HCT116 (cell line): ENCODE data around the gene PAX8. TPM values are rescaled to one million over a fixed set of nuclear protein-coding genes. Genes with fewer than 3 reads are reported as not detected.

Experiments used
- ATAC-seq: fragments of 200-7000 bp; cut with Tn5 transposase; 2 replicates; pipeline ENCODE4 v1.9.1; 2020; ENCODE audit warnings: mild to moderate bottlenecking, moderate library complexity
- BruUV-seq: library from RNA; stranded (reverse); fragments of 400-500 nt; replicated peaks from 2 replicates; lab custom pipeline; 2021; lab: Mats Ljungman, UMichigan
- CTCF ChIA-PET: fragments of 300-600 bp; sonication (Branson Sonifier 250); formaldehyde crosslinking; loops from one replicate; lab custom pipeline; 2021; ENCODE audit warnings: antibody characterized with exemption; lab: Charles Lee
- POLR2A ChIA-PET: fragments of 300-600, 350-600 bp; sonication (Branson Sonifier 250); formaldehyde crosslinking; loops from one replicate; lab custom pipeline; 2021; ENCODE audit warnings: antibody characterized with exemption; lab: Charles Lee
- RAD21 ChIA-PET, 2 experiments: fragments of 300-600 bp; sonication (Branson Sonifier 250); formaldehyde crosslinking; loops; one replicate each; lab custom pipeline; 2023; ENCODE audit warnings: low total read pairs in 2 of 2; ENCODE audit not compliant: uncharacterized antibody in 2 of 2, unreplicated experiment in 2 of 2, low non-redundant PET in 1 of 2; lab: Charles Lee
- DNase-seq: peaks from one replicate; pipeline ENCODE4 v3.0.0-alpha.2; 2010; ENCODE audit warnings: low read depth, low spot score
- H2AFZ ChIP-seq: fragments of 200-600 bp; shearing (Covaris generic), sonication (generic); 2 replicates; pipeline ENCODE4 v1.6.1; 2017; ENCODE audit warnings: low read depth, mixed run types, mixed read lengths, antibody characterized with exemption, low read length; ENCODE audit not compliant: poor library complexity, severe bottlenecking
- H3K27ac ChIP-seq: 2 replicates; pipeline ENCODE4 v1.5.1; 2012; ENCODE audit warnings: low read depth, low read length
- H3K27me3 ChIP-seq: fragments of 200-600 bp; sonication (generic); 2 replicates; pipeline ENCODE4 v1.6.1; 2016; ENCODE audit warnings: mixed run types, low read length, mixed read lengths; ENCODE audit not compliant: insufficient read depth
- H3K36me3 ChIP-seq, 2 experiments: fragments of 200-500 bp in 1 of 2; fragments of 200-600 bp in 1 of 2; sonication (Bioruptor generic) in 1 of 2; sonication (generic) in 1 of 2; 2 replicates each; pipeline versions ENCODE4 v1.5.1 to v1.6.1; 2014 to 2016; ENCODE audit warnings: low read length in 2 of 2, inconsistent platforms in 1 of 2, mixed read lengths in 1 of 2, mixed run types in 1 of 2; ENCODE audit not compliant: insufficient read depth in 2 of 2, control insufficient read depth in 1 of 2
- H3K4me1 ChIP-seq, 2 experiments: fragments of 200-600 bp in 1 of 2; sonication (generic) in 1 of 2; 2 replicates each; pipeline versions ENCODE4 v1.5.1 to v1.6.1; 2012 to 2017; ENCODE audit warnings: low read length in 2 of 2, inconsistent platforms in 1 of 2, mild to moderate bottlenecking in 1 of 2, mixed read lengths in 1 of 2, mixed run types in 1 of 2, moderate library complexity in 1 of 2; ENCODE audit not compliant: insufficient read depth in 2 of 2, control insufficient read depth in 1 of 2
- H3K4me2 ChIP-seq: fragments of 200-600 bp; sonication (generic); 2 replicates; pipeline ENCODE4 v1.6.1; 2017; ENCODE audit warnings: mixed run types, low read length, mixed read lengths
- H3K4me3 ChIP-seq, 2 experiments: fragments of 200-600 bp in 1 of 2; sonication (generic) in 1 of 2; replicated peaks in 1 of 2; 2 replicates each; pipeline ENCODE4 v1.5.1; 2011 to 2016; ENCODE audit warnings: low read length in 2 of 2, control low read depth in 1 of 2, low read depth in 1 of 2, mild to moderate bottlenecking in 1 of 2, mixed read lengths in 1 of 2, mixed run types in 1 of 2
- H3K79me2 ChIP-seq: fragments of 200-600 bp; sonication (generic); 2 replicates; pipeline ENCODE4 v1.6.1; 2017; ENCODE audit warnings: mild to moderate bottlenecking, mixed run types, low read length, moderate library complexity, mixed read lengths; ENCODE audit not compliant: insufficient read depth
- H3K9ac ChIP-seq: fragments of 200-600 bp; sonication (generic); 2 replicates; pipeline ENCODE4 v1.6.1; 2016; ENCODE audit warnings: low read length, mixed read lengths
- H3K9me2 ChIP-seq: fragments of 200-600 bp; sonication (generic), shearing (Covaris generic); 2 replicates; pipeline ENCODE4 v1.6.1; 2017; ENCODE audit warnings: mixed run types, mild to moderate bottlenecking, moderate library complexity; ENCODE audit not compliant: insufficient read depth
- H3K9me3 ChIP-seq, 2 experiments: fragments of 200-500 bp in 1 of 2; fragments of 200-600 bp in 1 of 2; sonication (Bioruptor generic) in 1 of 2; sonication (generic) in 1 of 2; 2 replicates each; pipeline ENCODE4 v1.6.1; 2014 to 2017; ENCODE audit warnings: low read length in 2 of 2, mixed read lengths in 2 of 2, inconsistent platforms in 1 of 2, low read depth in 1 of 2, mild to moderate bottlenecking in 1 of 2, mixed run types in 1 of 2, moderate library complexity in 1 of 2; ENCODE audit not compliant: control insufficient read depth in 1 of 2, insufficient read depth in 1 of 2
- H4K20me1 ChIP-seq: fragments of 200-600 bp; sonication (generic), shearing (Covaris generic); 2 replicates; pipeline ENCODE4 v1.6.1; 2017; ENCODE audit warnings: mixed run types, mild to moderate bottlenecking, moderate library complexity; ENCODE audit not compliant: insufficient read depth
- CBX3 ChIP-seq: IDR thresholded peaks from 2 replicates; pipeline ENCODE4 v1.6.1; 2012; ENCODE audit warnings: low read depth
- ELF1 ChIP-seq: IDR thresholded peaks from 2 replicates; pipeline ENCODE4 v1.6.1; 2012; ENCODE audit warnings: low read depth, borderline replicate concordance
- EZH2phosphoT487 ChIP-seq: fragments of 200-600 bp; IDR thresholded peaks from 2 replicates; pipeline ENCODE4 v1.6.1; 2018; ENCODE audit warnings: antibody characterized with exemption, borderline replicate concordance
- FOSL1 ChIP-seq: IDR thresholded peaks from 2 replicates; pipeline ENCODE4 v1.6.1; 2012; ENCODE audit warnings: low read depth
- POLR2A ChIP-seq: IDR thresholded peaks from 2 replicates; pipeline ENCODE4 v1.7.0; 2011; ENCODE audit warnings: borderline replicate concordance; ENCODE audit not compliant: insufficient read depth, insufficient read length; ENCODE audit errors: extremely low read depth
- POLR2AphosphoS5 ChIP-seq: IDR thresholded peaks from 2 replicates; pipeline ENCODE4 v1.6.1; 2011; ENCODE audit warnings: mild to moderate bottlenecking, low read depth, low read length, moderate library complexity
- RAD21 ChIP-seq: IDR thresholded peaks from 2 replicates; pipeline ENCODE4 v1.6.1; 2012; ENCODE audit warnings: low read depth, mild to moderate bottlenecking
- SIN3A ChIP-seq: IDR thresholded peaks from 2 replicates; pipeline ENCODE4 v1.6.1; 2012; ENCODE audit warnings: low read depth
- SP1 ChIP-seq: IDR thresholded peaks from 2 replicates; pipeline ENCODE4 v1.6.1; 2012; ENCODE audit warnings: low read depth
- SRF ChIP-seq: IDR thresholded peaks from 2 replicates; pipeline ENCODE4 v1.6.1; 2012; ENCODE audit warnings: low read depth
- ZFX ChIP-seq: fragments of 450-650 bp; IDR thresholded peaks from 2 replicates; pipeline ENCODE4 v1.6.1; 2017
- intact Hi-C: fragments of 100-400 bp; cut with micrococcal nuclease; formaldehyde crosslinking; loops from 2 replicates; pipeline ENCODE4 v1.10.0; 2022
- total RNA-seq: library from RNA; stranded (reverse); gene quantifications from one replicate; pipeline ENCODE4 v1.2.1, GENCODE V29; 2021; ENCODE audit not compliant: unreplicated experiment
- TF ChIP-seq, protein P1 (sequence below): IDR thresholded peaks from 2 replicates; pipeline ENCODE4 v1.6.1; 2012
- TF ChIP-seq, protein P2 (sequence below): IDR thresholded peaks from 2 replicates; pipeline ENCODE4 v1.6.1; 2011; ENCODE audit warnings: mild to moderate bottlenecking, low read length, moderate library complexity; ENCODE audit not compliant: insufficient replicate concordance; ENCODE audit errors: extremely low read depth

The PAX8 gene
- total RNA-seq, 1 experiment from 2014 or later: 4.4 TPM

DNA sequence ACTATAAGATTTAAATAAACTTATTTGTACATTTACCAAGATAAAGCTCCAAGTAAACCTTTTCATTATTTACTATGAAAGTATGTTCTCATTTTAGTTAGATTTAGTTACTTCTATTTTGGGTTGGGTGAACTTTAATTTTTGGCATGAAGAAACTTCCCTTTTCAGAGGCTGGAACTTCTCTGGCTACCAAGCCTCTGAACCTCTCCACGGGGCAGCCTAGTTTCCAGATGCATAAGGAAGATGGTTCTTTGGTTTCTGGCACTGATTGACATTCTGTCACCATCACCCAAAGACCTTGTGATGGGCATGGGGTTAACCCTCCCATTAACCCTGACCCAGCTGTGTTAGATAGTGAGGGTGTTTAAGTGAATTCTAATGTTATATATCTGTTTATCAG, 87.8 kb downstream of the PAX8 start:
- no peaks in the 10 kb centered on the region for H3K27me3 ChIP-seq
- no peak overlapping the region for H3K27ac ChIP-seq
- ATAC-seq: no peak
- no peak for DNase-seq
- ChIA-PET POLR2A (no interaction called here), CTCF (interaction anchor here (1.3 kb wide), 1 partner anchor 54 kb away, joined by 4 read pairs; no protein-coding TSS in a partner anchor), RAD21 (no interaction called here)
- H3K36me3 ChIP-seq: no peaks in the 10 kb centered on the region
- no TSS peak for BruUV-seq
- H3K4me1 ChIP-seq: no peaks in the 10 kb centered on the region
- H3K4me3 ChIP-seq: no peak overlapping the region
- no peaks in the 10 kb centered on the region for H3K9me3 ChIP-seq
- H2AFZ ChIP-seq: no peak overlapping the region
- no peak overlapping the region for H3K9ac ChIP-seq
- H4K20me1 ChIP-seq: no peaks in the 10 kb centered on the region
- no peaks in the 10 kb centered on the region for H3K79me2 ChIP-seq
- no peak overlapping the region for H3K4me2 ChIP-seq
- TF ChIP-seq, protein P1, sequence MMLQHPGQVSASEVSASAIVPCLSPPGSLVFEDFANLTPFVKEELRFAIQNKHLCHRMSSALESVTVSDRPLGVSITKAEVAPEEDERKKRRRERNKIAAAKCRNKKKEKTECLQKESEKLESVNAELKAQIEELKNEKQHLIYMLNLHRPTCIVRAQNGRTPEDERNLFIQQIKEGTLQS: no peak
- TF ChIP-seq FOSL1: no peak
- TF ChIP-seq SP1: no peak
- TF ChIP-seq POLR2AphosphoS5: no peak
- TF ChIP-seq ZFX: no peak
- TF ChIP-seq CBX3: no peak
- TF ChIP-seq, protein P2, sequence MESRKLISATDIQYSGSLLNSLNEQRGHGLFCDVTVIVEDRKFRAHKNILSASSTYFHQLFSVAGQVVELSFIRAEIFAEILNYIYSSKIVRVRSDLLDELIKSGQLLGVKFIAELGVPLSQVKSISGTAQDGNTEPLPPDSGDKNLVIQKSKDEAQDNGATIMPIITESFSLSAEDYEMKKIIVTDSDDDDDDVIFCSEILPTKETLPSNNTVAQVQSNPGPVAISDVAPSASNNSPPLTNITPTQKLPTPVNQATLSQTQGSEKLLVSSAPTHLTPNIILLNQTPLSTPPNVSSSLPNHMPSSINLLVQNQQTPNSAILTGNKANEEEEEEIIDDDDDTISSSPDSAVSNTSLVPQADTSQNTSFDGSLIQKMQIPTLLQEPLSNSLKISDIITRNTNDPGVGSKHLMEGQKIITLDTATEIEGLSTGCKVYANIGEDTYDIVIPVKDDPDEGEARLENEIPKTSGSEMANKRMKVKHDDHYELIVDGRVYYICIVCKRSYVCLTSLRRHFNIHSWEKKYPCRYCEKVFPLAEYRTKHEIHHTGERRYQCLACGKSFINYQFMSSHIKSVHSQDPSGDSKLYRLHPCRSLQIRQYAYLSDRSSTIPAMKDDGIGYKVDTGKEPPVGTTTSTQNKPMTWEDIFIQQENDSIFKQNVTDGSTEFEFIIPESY: no peak
- no peak for TF ChIP-seq POLR2A
- no peak for TF ChIP-seq EZH2phosphoT487
- no peak for TF ChIP-seq ELF1
- no peak for TF ChIP-seq SRF
- no peak for TF ChIP-seq SIN3A
- TF ChIP-seq RAD21: no peak
- no peaks in the 10 kb centered on the region for H3K9me2 ChIP-seq
- intact Hi-C loops: no loop called here
